ENCODE data around the gene ZNF528. TPM values are rescaled to one million over a fixed set of nuclear protein-coding genes. Genes with fewer than 3 reads are reported as not detected.

The ZNF528 gene
- polyA plus RNA-seq, 1 donor (not counting 4 experiments of a cell fraction or from before 2014, with no cell fraction given): 18.6 TPM

DNA sequence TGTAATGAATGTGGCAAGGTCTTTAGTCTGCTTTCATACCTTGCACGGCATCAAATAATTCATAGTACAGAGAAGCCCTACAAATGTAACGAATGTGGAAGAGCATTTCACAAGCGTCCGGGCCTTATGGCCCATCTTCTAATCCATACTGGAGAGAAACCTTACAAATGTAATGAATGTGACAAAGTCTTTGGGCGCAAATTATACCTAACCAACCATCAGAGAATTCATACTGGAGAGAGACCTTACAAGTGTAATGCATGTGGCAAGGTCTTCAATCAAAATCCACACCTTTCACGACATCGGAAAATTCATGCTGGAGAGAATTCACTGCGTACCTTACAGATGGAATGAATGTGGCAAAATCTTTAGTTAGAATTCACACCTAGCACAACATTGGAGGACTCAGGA is 31.2 kb upstream of the ZNF528 start:
- Histone ChIP-seq H4K20me1 (ENCODE audit: control insufficient read depth, extremely low read depth, insufficient read depth, low read length) (no peaks in the 10 kb centered on the region), H3K27me3 (ENCODE audit: control insufficient read depth, extremely low read depth, insufficient read depth, low read length) (no peaks in the 10 kb centered on the region), H3K27ac (ENCODE audit: control insufficient read depth, insufficient read depth, low read length) (no peak overlapping the region), H3K4me2 (ENCODE audit: control insufficient read depth, extremely low read depth, insufficient read depth, low read depth, low read length) (no peak overlapping the region), H3K9me3 (ENCODE audit: control insufficient read depth, low read depth, low read length) (peaks cover 17% of the 10 kb centered on the region), H3K4me1 (ENCODE audit: control insufficient read depth, extremely low read depth, insufficient read depth, low read length) (no peaks in the 10 kb centered on the region), H3K9ac (ENCODE audit: control insufficient read depth, extremely low read depth, insufficient read depth, low read length) (no peak overlapping the region), H2AFZ (ENCODE audit: control insufficient read depth, low read length) (no peak overlapping the region), H3K36me3 (ENCODE audit: control insufficient read depth in 2 of 2, extremely low read depth in 1 of 2, insufficient read depth in 2 of 2, low read length in 2 of 2) (no peaks in the 10 kb centered on the region), H3K4me3 (ENCODE audit: control insufficient read depth in 2 of 3, extremely low read depth in 1 of 3, insufficient read depth in 2 of 3, low read depth in 1 of 3, low read length in 3 of 3) (no peak overlapping the region), H3K9me1 (ENCODE audit: control insufficient read depth, extremely low read depth, insufficient read depth, low read length) (no peaks in the 10 kb centered on the region), H3K79me2 (ENCODE audit: control insufficient read depth, insufficient read depth, low read length) (peaks cover under 1% of the 10 kb centered on the region)
- no peak for TF ChIP-seq EZH2 (IDR thresholded peaks at IDR 0.05; ENCODE audit: low read length)
- no peak for FAIRE-seq
- no peak for DNase-seq (ENCODE audit: low read depth, low spot score)
- dilution Hi-C loops (cut with MboI; ENCODE audit: extremely low pct_ligation_motif_present, low sequenced_read_pairs): no loop called here

DNA sequence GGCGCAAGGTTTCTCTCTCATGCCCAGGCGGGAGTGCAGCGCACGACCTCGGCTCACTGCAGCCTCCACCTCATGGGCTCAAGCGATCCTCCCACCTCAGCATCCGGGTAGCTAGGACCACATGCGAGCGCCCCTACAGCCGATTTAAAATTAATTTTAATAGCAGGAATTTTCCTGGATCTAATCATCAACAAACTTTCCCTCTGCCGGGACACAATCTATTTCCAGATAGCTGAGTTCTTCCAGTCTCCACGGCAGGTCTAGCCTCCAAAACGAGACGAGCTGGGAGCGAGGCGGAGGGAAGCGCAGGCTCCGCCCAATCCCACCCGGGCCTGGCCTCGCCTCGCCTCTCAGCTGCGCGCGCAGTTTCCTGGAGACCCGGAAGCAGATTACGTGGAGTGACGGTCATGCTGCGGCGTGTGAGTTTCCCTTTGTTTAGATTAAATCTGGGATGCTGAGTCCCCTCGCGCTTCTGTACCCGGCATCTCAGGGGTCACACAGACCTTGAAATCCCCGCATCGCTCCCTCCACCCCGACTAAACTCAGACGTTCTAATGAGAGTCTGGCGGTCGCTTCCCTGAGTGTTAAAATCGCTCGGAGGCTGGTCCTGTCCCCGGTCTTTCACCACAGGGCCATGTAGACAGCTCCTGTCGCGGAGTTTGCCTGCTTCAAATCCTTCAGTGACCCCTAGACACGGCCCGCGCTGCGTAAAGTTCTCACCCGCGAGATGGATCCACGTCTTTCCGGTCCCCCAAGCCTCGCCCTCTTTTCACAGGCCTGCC is 27.9 kb upstream of the ZNF528 start, which contains the start of gene ZNF880:
TSS of gene ZNF880 (plus strand) at position 365 of the 782 bp plus-strand sequence. CDS start at position 408, 43 bp downstream.
- H3K4me2 ChIP-seq (ENCODE audit: control insufficient read depth, extremely low read depth, insufficient read depth, low read depth, low read length): peak within 1 kb of the TSS; percentile 92
- peak within 1 kb of the TSS; percentile 97 for H2AFZ ChIP-seq (ENCODE audit: control insufficient read depth, low read length)
- peaks cover 17% of the 10 kb centered on the region for H3K9me3 ChIP-seq (ENCODE audit: control insufficient read depth, low read depth, low read length)
- FAIRE-seq: peak; percentile 71
- dilution Hi-C loops (cut with MboI; ENCODE audit: extremely low pct_ligation_motif_present, low sequenced_read_pairs): no loop called here
- H3K27ac ChIP-seq (ENCODE audit: control insufficient read depth, insufficient read depth, low read length): peak within 1 kb of the TSS; percentile 95
- no peaks in the 10 kb centered on the region for H3K27me3 ChIP-seq (ENCODE audit: control insufficient read depth, extremely low read depth, insufficient read depth, low read length)
- DNase-seq (ENCODE audit: low read depth, low spot score): peak; percentile 35
- peaks cover 2% of the 10 kb centered on the region for H3K79me2 ChIP-seq (ENCODE audit: control insufficient read depth, insufficient read depth, low read length)
- no peaks in the 10 kb centered on the region for H3K9me1 ChIP-seq (ENCODE audit: control insufficient read depth, extremely low read depth, insufficient read depth, low read length)
- peak within 1 kb of the TSS; percentile 90 to 94 (median 92) for H3K4me3 ChIP-seq (ENCODE audit: control insufficient read depth in 2 of 3, extremely low read depth in 1 of 3, insufficient read depth in 2 of 3, low read depth in 1 of 3, low read length in 3 of 3)
- peak within 1 kb of the TSS; percentile 96 for H3K9ac ChIP-seq (ENCODE audit: control insufficient read depth, extremely low read depth, insufficient read depth, low read length)
- TF ChIP-seq, protein P1, sequence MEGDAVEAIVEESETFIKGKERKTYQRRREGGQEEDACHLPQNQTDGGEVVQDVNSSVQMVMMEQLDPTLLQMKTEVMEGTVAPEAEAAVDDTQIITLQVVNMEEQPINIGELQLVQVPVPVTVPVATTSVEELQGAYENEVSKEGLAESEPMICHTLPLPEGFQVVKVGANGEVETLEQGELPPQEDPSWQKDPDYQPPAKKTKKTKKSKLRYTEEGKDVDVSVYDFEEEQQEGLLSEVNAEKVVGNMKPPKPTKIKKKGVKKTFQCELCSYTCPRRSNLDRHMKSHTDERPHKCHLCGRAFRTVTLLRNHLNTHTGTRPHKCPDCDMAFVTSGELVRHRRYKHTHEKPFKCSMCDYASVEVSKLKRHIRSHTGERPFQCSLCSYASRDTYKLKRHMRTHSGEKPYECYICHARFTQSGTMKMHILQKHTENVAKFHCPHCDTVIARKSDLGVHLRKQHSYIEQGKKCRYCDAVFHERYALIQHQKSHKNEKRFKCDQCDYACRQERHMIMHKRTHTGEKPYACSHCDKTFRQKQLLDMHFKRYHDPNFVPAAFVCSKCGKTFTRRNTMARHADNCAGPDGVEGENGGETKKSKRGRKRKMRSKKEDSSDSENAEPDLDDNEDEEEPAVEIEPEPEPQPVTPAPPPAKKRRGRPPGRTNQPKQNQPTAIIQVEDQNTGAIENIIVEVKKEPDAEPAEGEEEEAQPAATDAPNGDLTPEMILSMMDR (optimal IDR thresholded peaks at IDR 0.05 in 1 of 3, IDR thresholded peaks at IDR 0.05 in 1 of 3, conservative IDR thresholded peaks at IDR 0.05 in 1 of 3; ENCODE audit: extremely low read depth in 1 of 3, insufficient read depth in 2 of 3, low read length in 3 of 3): no peak
- no peak for TF ChIP-seq EZH2 (IDR thresholded peaks at IDR 0.05; ENCODE audit: low read length)
- H4K20me1 ChIP-seq (ENCODE audit: control insufficient read depth, extremely low read depth, insufficient read depth, low read length): no peaks in the 10 kb centered on the region
- peaks cover 4 to 6% of the 10 kb centered on the region in 2 experiments for H3K36me3 ChIP-seq (ENCODE audit: control insufficient read depth in 2 of 2, extremely low read depth in 1 of 2, insufficient read depth in 2 of 2, low read length in 2 of 2)
- no peaks in the 10 kb centered on the region for H3K4me1 ChIP-seq (ENCODE audit: control insufficient read depth, extremely low read depth, insufficient read depth, low read length)

All from keratinocyte (primary cell).